ENCODE results near the gene LSM3. TPM values are rescaled to one million over a fixed set of nuclear protein-coding genes. Genes with fewer than 3 reads are reported as not detected.

The LSM3 gene
- total and polyA plus RNA-seq, 9 of the 15 experiments (the other 6 are each of a cell fraction or from before 2014, with no cell fraction given), result 33.8 to 203 (median 61.2) TPM

DNA sequence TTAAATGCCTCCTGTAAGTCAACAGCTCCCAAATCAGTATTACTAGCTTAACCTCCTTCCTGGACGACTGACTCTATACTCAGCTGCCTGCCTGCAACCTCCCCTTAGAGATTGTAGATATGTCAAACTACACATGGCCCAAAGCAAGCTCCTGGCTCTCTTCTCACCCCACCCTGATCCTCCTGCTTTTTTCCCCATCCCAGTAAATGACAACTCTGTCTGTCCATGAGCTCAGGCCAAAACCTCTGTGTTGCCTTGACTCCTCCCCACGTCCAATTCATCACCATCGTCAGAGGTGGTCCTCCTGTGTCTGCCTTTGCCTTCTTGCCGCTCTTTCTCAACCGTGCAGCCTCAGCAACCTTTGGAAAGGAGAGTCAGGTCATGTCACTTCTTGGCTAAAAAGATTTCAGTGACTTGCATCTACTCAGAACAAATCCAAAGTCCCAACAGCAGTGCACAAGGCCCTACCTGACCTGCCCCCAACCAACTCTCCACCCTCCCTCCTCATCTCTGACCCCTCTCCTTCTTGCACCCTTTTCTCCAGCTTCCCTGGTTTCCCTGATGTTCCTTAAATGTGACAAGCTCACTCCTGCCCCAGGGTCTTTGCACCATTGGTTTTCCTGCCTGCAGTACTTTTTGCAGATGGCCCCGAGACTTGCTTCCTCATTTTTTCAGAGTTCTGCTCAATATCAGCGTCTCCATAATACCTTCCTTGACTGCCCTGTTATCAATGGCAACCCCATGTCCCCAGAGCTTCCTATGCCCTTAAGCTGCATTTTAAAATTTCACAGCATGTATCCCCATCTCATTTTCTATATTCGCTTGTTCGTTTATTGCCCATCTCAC lies 52.8 kb downstream of the LSM3 start (continued):
- TF ChIP-seq, protein P1, sequence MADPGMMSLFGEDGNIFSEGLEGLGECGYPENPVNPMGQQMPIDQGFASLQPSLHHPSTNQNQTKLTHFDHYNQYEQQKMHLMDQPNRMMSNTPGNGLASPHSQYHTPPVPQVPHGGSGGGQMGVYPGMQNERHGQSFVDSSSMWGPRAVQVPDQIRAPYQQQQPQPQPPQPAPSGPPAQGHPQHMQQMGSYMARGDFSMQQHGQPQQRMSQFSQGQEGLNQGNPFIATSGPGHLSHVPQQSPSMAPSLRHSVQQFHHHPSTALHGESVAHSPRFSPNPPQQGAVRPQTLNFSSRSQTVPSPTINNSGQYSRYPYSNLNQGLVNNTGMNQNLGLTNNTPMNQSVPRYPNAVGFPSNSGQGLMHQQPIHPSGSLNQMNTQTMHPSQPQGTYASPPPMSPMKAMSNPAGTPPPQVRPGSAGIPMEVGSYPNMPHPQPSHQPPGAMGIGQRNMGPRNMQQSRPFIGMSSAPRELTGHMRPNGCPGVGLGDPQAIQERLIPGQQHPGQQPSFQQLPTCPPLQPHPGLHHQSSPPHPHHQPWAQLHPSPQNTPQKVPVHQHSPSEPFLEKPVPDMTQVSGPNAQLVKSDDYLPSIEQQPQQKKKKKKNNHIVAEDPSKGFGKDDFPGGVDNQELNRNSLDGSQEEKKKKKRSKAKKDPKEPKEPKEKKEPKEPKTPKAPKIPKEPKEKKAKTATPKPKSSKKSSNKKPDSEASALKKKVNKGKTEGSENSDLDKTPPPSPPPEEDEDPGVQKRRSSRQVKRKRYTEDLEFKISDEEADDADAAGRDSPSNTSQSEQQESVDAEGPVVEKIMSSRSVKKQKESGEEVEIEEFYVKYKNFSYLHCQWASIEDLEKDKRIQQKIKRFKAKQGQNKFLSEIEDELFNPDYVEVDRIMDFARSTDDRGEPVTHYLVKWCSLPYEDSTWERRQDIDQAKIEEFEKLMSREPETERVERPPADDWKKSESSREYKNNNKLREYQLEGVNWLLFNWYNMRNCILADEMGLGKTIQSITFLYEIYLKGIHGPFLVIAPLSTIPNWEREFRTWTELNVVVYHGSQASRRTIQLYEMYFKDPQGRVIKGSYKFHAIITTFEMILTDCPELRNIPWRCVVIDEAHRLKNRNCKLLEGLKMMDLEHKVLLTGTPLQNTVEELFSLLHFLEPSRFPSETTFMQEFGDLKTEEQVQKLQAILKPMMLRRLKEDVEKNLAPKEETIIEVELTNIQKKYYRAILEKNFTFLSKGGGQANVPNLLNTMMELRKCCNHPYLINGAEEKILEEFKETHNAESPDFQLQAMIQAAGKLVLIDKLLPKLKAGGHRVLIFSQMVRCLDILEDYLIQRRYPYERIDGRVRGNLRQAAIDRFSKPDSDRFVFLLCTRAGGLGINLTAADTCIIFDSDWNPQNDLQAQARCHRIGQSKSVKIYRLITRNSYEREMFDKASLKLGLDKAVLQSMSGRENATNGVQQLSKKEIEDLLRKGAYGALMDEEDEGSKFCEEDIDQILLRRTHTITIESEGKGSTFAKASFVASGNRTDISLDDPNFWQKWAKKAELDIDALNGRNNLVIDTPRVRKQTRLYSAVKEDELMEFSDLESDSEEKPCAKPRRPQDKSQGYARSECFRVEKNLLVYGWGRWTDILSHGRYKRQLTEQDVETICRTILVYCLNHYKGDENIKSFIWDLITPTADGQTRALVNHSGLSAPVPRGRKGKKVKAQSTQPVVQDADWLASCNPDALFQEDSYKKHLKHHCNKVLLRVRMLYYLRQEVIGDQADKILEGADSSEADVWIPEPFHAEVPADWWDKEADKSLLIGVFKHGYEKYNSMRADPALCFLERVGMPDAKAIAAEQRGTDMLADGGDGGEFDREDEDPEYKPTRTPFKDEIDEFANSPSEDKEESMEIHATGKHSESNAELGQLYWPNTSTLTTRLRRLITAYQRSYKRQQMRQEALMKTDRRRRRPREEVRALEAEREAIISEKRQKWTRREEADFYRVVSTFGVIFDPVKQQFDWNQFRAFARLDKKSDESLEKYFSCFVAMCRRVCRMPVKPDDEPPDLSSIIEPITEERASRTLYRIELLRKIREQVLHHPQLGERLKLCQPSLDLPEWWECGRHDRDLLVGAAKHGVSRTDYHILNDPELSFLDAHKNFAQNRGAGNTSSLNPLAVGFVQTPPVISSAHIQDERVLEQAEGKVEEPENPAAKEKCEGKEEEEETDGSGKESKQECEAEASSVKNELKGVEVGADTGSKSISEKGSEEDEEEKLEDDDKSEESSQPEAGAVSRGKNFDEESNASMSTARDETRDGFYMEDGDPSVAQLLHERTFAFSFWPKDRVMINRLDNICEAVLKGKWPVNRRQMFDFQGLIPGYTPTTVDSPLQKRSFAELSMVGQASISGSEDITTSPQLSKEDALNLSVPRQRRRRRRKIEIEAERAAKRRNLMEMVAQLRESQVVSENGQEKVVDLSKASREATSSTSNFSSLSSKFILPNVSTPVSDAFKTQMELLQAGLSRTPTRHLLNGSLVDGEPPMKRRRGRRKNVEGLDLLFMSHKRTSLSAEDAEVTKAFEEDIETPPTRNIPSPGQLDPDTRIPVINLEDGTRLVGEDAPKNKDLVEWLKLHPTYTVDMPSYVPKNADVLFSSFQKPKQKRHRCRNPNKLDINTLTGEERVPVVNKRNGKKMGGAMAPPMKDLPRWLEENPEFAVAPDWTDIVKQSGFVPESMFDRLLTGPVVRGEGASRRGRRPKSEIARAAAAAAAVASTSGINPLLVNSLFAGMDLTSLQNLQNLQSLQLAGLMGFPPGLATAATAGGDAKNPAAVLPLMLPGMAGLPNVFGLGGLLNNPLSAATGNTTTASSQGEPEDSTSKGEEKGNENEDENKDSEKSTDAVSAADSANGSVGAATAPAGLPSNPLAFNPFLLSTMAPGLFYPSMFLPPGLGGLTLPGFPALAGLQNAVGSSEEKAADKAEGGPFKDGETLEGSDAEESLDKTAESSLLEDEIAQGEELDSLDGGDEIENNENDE (IDR thresholded peaks at IDR 0.05; ENCODE audit: low read depth, low read length), result no peak
- TF ChIP-seq, protein P2, sequence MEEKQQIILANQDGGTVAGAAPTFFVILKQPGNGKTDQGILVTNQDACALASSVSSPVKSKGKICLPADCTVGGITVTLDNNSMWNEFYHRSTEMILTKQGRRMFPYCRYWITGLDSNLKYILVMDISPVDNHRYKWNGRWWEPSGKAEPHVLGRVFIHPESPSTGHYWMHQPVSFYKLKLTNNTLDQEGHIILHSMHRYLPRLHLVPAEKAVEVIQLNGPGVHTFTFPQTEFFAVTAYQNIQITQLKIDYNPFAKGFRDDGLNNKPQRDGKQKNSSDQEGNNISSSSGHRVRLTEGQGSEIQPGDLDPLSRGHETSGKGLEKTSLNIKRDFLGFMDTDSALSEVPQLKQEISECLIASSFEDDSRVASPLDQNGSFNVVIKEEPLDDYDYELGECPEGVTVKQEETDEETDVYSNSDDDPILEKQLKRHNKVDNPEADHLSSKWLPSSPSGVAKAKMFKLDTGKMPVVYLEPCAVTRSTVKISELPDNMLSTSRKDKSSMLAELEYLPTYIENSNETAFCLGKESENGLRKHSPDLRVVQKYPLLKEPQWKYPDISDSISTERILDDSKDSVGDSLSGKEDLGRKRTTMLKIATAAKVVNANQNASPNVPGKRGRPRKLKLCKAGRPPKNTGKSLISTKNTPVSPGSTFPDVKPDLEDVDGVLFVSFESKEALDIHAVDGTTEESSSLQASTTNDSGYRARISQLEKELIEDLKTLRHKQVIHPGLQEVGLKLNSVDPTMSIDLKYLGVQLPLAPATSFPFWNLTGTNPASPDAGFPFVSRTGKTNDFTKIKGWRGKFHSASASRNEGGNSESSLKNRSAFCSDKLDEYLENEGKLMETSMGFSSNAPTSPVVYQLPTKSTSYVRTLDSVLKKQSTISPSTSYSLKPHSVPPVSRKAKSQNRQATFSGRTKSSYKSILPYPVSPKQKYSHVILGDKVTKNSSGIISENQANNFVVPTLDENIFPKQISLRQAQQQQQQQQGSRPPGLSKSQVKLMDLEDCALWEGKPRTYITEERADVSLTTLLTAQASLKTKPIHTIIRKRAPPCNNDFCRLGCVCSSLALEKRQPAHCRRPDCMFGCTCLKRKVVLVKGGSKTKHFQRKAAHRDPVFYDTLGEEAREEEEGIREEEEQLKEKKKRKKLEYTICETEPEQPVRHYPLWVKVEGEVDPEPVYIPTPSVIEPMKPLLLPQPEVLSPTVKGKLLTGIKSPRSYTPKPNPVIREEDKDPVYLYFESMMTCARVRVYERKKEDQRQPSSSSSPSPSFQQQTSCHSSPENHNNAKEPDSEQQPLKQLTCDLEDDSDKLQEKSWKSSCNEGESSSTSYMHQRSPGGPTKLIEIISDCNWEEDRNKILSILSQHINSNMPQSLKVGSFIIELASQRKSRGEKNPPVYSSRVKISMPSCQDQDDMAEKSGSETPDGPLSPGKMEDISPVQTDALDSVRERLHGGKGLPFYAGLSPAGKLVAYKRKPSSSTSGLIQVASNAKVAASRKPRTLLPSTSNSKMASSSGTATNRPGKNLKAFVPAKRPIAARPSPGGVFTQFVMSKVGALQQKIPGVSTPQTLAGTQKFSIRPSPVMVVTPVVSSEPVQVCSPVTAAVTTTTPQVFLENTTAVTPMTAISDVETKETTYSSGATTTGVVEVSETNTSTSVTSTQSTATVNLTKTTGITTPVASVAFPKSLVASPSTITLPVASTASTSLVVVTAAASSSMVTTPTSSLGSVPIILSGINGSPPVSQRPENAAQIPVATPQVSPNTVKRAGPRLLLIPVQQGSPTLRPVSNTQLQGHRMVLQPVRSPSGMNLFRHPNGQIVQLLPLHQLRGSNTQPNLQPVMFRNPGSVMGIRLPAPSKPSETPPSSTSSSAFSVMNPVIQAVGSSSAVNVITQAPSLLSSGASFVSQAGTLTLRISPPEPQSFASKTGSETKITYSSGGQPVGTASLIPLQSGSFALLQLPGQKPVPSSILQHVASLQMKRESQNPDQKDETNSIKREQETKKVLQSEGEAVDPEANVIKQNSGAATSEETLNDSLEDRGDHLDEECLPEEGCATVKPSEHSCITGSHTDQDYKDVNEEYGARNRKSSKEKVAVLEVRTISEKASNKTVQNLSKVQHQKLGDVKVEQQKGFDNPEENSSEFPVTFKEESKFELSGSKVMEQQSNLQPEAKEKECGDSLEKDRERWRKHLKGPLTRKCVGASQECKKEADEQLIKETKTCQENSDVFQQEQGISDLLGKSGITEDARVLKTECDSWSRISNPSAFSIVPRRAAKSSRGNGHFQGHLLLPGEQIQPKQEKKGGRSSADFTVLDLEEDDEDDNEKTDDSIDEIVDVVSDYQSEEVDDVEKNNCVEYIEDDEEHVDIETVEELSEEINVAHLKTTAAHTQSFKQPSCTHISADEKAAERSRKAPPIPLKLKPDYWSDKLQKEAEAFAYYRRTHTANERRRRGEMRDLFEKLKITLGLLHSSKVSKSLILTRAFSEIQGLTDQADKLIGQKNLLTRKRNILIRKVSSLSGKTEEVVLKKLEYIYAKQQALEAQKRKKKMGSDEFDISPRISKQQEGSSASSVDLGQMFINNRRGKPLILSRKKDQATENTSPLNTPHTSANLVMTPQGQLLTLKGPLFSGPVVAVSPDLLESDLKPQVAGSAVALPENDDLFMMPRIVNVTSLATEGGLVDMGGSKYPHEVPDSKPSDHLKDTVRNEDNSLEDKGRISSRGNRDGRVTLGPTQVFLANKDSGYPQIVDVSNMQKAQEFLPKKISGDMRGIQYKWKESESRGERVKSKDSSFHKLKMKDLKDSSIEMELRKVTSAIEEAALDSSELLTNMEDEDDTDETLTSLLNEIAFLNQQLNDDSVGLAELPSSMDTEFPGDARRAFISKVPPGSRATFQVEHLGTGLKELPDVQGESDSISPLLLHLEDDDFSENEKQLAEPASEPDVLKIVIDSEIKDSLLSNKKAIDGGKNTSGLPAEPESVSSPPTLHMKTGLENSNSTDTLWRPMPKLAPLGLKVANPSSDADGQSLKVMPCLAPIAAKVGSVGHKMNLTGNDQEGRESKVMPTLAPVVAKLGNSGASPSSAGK (IDR thresholded peaks at IDR 0.05), result peak; percentile 76
- no peak for TF ChIP-seq XRCC4 (IDR thresholded peaks at IDR 0.05; ENCODE audit: extremely low read depth, insufficient read depth, insufficient read length)

All from K562 (cell line).